K562 (cell line): ENCODE data around the gene CYB5D1. TPM values are rescaled to one million over a fixed set of nuclear protein-coding genes. Genes with fewer than 3 reads are reported as not detected.

Experiments
- ATAC-seq: fragments of 200-7000 bp; cut with Tn5 transposase; 3 replicates; pipeline ENCODE4 v1.9.1; 2020; ENCODE audit warnings: moderate library complexity
- BruUV-seq: library from RNA; stranded (reverse); fragments of 400-500 nt; replicated peaks from 2 replicates; lab custom pipeline; 2021; lab: Mats Ljungman, UMichigan
- CTCF ChIA-PET: fragments of 300-600 bp; formaldehyde crosslinking; extraction: SDS; loops from one replicate; lab custom pipeline; 2021; ENCODE audit warnings: low intra/inter-chr PET ratio; lab: Yijun Ruan, JAX
- POLR2A ChIA-PET: fragments of 300-600, 350-650 bp; sonication (Branson Sonifier 250); formaldehyde crosslinking; extraction: SDS; loops from one replicate; lab custom pipeline; 2021; ENCODE audit warnings: antibody characterized with exemption, inconsistent platforms; lab: Yijun Ruan, JAX
- DNase-seq, 4 experiments: peaks; one replicate each; pipeline versions ENCODE4 v3.0.0 to v3.0.0-alpha.2; 2011 to 2018; ENCODE audit warnings: low spot score in 3 of 4, mixed read lengths in 3 of 4; ENCODE audit errors: extremely low read depth in 1 of 4
- FAIRE-seq: peaks from 2 replicates; lab custom pipeline; 2011; peaks lifted over from hg19 to GRCh38; lab: Jason Lieb, UNC
- H2AFZ ChIP-seq: 2 replicates; pipeline ENCODE4 v1.6.0; 2011; ENCODE audit warnings: low read depth, low read length, control low read depth, inconsistent platforms
- H3K27ac ChIP-seq: fragments of 200-600 bp; 3 replicates; pipeline ENCODE4 v1.8.0; 2011; ENCODE audit warnings: low read depth, mild to moderate bottlenecking, control low read depth, inconsistent platforms, low read length, moderate library complexity, mixed read lengths; ENCODE audit errors: extremely low read depth
- H3K27me3 ChIP-seq, 2 experiments: fragments of 300-600 bp in 1 of 2; 2 replicates in 1 of 2; 3 replicates in 1 of 2; pipeline versions ENCODE4 v1.6.0 to v1.8.0; 2011; ENCODE audit warnings: inconsistent platforms in 2 of 2, low read length in 2 of 2, mild to moderate bottlenecking in 1 of 2, mixed read lengths in 1 of 2, moderate library complexity in 1 of 2; ENCODE audit not compliant: control insufficient read depth in 2 of 2, insufficient read depth in 2 of 2
- H3K36me3 ChIP-seq: fragments of 300-600 bp; 3 replicates; pipeline ENCODE4 v1.8.0; 2011; ENCODE audit warnings: mild to moderate bottlenecking, low read length, inconsistent platforms; ENCODE audit not compliant: control insufficient read depth, insufficient read depth
- H3K4me1 ChIP-seq, 2 experiments: fragments of 200-600 bp in 1 of 2; replicated peaks in 1 of 2; 2 replicates in 1 of 2; 3 replicates in 1 of 2; pipeline versions ENCODE4 v1.5.1 to v1.8.0; 2011; ENCODE audit warnings: inconsistent platforms in 2 of 2, low read length in 2 of 2, mild to moderate bottlenecking in 1 of 2, mixed read lengths in 1 of 2, moderate library complexity in 1 of 2; ENCODE audit not compliant: control insufficient read depth in 2 of 2, insufficient read depth in 2 of 2
- H3K4me2 ChIP-seq: 2 replicates; pipeline ENCODE4 v1.6.1; 2011; ENCODE audit warnings: low read length, control low read depth, inconsistent platforms, mixed read lengths; ENCODE audit not compliant: insufficient read depth
- H3K4me3 ChIP-seq: fragments of 200-600 bp; sonication (generic), shearing (Covaris generic); 2 replicates; pipeline ENCODE4 v1.5.1; 2016; ENCODE audit warnings: control low read depth, inconsistent platforms
- H3K79me2 ChIP-seq: fragments of 200-600 bp; 3 replicates; pipeline ENCODE4 v1.8.0; 2011; ENCODE audit warnings: low read length, inconsistent platforms; ENCODE audit not compliant: control insufficient read depth, insufficient read depth
- H3K9ac ChIP-seq, 2 experiments: 2 replicates each; pipeline versions ENCODE4 v1.6.0 to v1.6.1; 2011; ENCODE audit warnings: low read depth in 2 of 2, low read length in 2 of 2, control low read depth in 1 of 2, inconsistent platforms in 1 of 2, mild to moderate bottlenecking in 1 of 2, mixed read lengths in 1 of 2; ENCODE audit not compliant: insufficient read depth in 1 of 2
- H3K9me1 ChIP-seq: one replicate; pipeline ENCODE4 v1.6.0; 2011; ENCODE audit warnings: inconsistent platforms, mild to moderate bottlenecking, low read length, moderate library complexity; ENCODE audit not compliant: control insufficient read depth, insufficient read depth
- H3K9me3 ChIP-seq: replicated peaks from 2 replicates; pipeline ENCODE4 v1.5.1; 2011; ENCODE audit warnings: low read depth, low read length, inconsistent platforms; ENCODE audit not compliant: control insufficient read depth, insufficient read depth
- H4K20me1 ChIP-seq: replicated peaks from 2 replicates; pipeline ENCODE4 v1.6.1; 2011; ENCODE audit warnings: low read length, inconsistent platforms, mixed read lengths; ENCODE audit not compliant: control insufficient read depth, insufficient read depth
- CAMTA2 ChIP-seq: fragments of 250-450 bp; sonication (Bioruptor Pico); conservative IDR thresholded peaks from 2 replicates; pipeline ENCODE4 v1.5.1; 2022
- CEBPG ChIP-seq, 3 experiments: fragments of 200-800 bp in 1 of 3; sonication (Bioruptor generic) in 1 of 3; sonication (generic) in 1 of 3; formaldehyde crosslinking in 1 of 3; IDR thresholded peaks in 2 of 3; conservative IDR thresholded peaks in 1 of 3; 2 replicates each; pipeline versions ENCODE4 v1.6.1 to v1.8.0; 2016 to 2022; ENCODE audit warnings: missing compliant biosample characterization in 2 of 3, missing genetic modification characterization in 2 of 3, mild to moderate bottlenecking in 1 of 3, missing genetic modification reagents in 1 of 3
- DDX20 ChIP-seq: fragments of 450-650 bp; IDR thresholded peaks from 2 replicates; pipeline ENCODE4 v1.6.1; 2016; ENCODE audit warnings: missing genetic modification characterization, low read depth, mild to moderate bottlenecking, missing compliant biosample characterization, moderate library complexity
- FOSL1 ChIP-seq: fragments of 200-800 bp; sonication (Bioruptor generic); conservative IDR thresholded peaks from 2 replicates; pipeline ENCODE4 v1.6.1; 2016; ENCODE audit warnings: missing genetic modification characterization, missing compliant biosample characterization
- MIER1 ChIP-seq: fragments of 450-650 bp; IDR thresholded peaks from 2 replicates; pipeline ENCODE4 v1.6.1; 2016; ENCODE audit warnings: antibody characterized with exemption, mild to moderate bottlenecking, low read depth
- POLR2A ChIP-seq: fragments of 450-650 bp; conservative IDR thresholded peaks from 2 replicates; pipeline ENCODE4 v1.6.1; 2016
- SPI1 ChIP-seq: IDR thresholded peaks from 2 replicates; pipeline ENCODE4 v1.6.1; 2011; ENCODE audit warnings: low read depth, low read length, control low read depth, borderline replicate concordance
- SUPT5H ChIP-seq: fragments of 450-650 bp; IDR thresholded peaks from 2 replicates; pipeline ENCODE4 v1.6.1; 2016
- TEAD1 ChIP-seq, 2 experiments: fragments of 450-650 bp in 1 of 2; sonication (generic) in 1 of 2; formaldehyde crosslinking; IDR thresholded peaks; 2 replicates each; pipeline versions ENCODE4 v1.4.0 to v1.8.0; 2020 to 2022; ENCODE audit warnings: mild to moderate bottlenecking in 2 of 2, missing genetic modification reagents in 1 of 2
- ZBTB40 ChIP-seq, 2 experiments: fragments of 450-650 bp in 1 of 2; sonication (generic) in 1 of 2; formaldehyde crosslinking in 1 of 2; IDR thresholded peaks; 2 replicates each; pipeline versions ENCODE4 v1.7.1 to v1.9.0; 2016 to 2022; ENCODE audit warnings: inconsistent platforms in 1 of 2, mild to moderate bottlenecking in 1 of 2, missing genetic modification reagents in 1 of 2
- ZNF780A ChIP-seq: fragments of 250-450 bp; sonication (Bioruptor Pico); IDR thresholded peaks from 2 replicates; pipeline ENCODE4 v1.5.0; 2021; ENCODE audit warnings: mild to moderate bottlenecking
- WGBS: fragments of 100-300 bp; shearing (Covaris generic); methylation state at CpG from one replicate; pipeline ENCODE4 v1.1.6; 2016; ENCODE audit warnings: low coverage, mixed read lengths; ENCODE audit not compliant: insufficient coverage; ENCODE audit errors: missing lambda C conversion rate; 5-methylcytosine and 5-hydroxymethylcytosine counted together
- in situ Hi-C: fragments of 300-500 bp; cut with MboI; formaldehyde crosslinking; loops from 4 replicates; pipeline ENCODE4 v1.15.0; 2018; ENCODE audit warnings: inconsistent platforms, mixed read lengths
- intact Hi-C: fragments of 100-400 bp; cut with micrococcal nuclease; formaldehyde crosslinking; loops from 2 replicates; pipeline ENCODE4 v1.14.2; 2022
- polyA plus RNA-seq, 8 experiments: library from polyadenylated mRNA; depleted of rRNA in 4 of 8; stranded (reverse) in 5 of 8; unstranded in 3 of 8; fragments of >200 nt; fragmentation: Nextera tagmentation in 2 of 8; fragmentation: Illumina TruSeq in 1 of 8; extraction: Ambion mirVana in 2 of 8; extraction: Trizol in 1 of 8; gene quantifications; 2 replicates each; pipeline versions ENCODE4 v1.2.1 to v1.2.3, GENCODE V29; 2011 to 2014; ENCODE audit warnings: inconsistent platforms in 1 of 8, missing spikeins in 1 of 8
- total RNA-seq, 7 experiments: library from RNA; depleted of rRNA in 6 of 7; stranded (reverse); fragments of >200 nt in 6 of 7; fragmentation: Illumina TruSeq in 2 of 7; extraction: Trizol in 2 of 7; gene quantifications; 2 replicates each; pipeline versions ENCODE4 v1.2.1 to v1.2.3, GENCODE V29; 2011 to 2021; ENCODE audit warnings: low replicate concordance in 1 of 7

CYB5D1 gene
- total and polyA plus RNA-seq, 9 of the 15 experiments (the other 6 are each of a cell fraction or from before 2014, with no cell fraction given) = 2.4 to 7.9 (median 5.7) TPM

- FAIRE-seq (peak; percentile 48), ATAC-seq (peak; percentile 3), DNase-seq (peak; percentile 18 to 79 (median 38))
- H3K4me3 ChIP-seq = peak overlapping the region; percentile 76
- no peaks in the 10 kb centered on the region for H3K9me3 ChIP-seq
- H3K4me1 ChIP-seq = peaks cover 31 to 56% of the 10 kb centered on the region in 2 experiments
- peaks cover 32% of the 10 kb centered on the region; the same call in 2 of the 3 replicates for H3K36me3 ChIP-seq
- no peaks in the 10 kb centered on the region for H3K27me3 ChIP-seq
- POLR2A ChIA-PET = interaction anchor here (0.5 to 1.5 kb wide), 11 partner anchors 7 to 436 kb away, joined by 3 to 9 read pairs (median 4); partner anchors contain the start of genes NAA38, TP53 and WRAP53
- peak overlapping the region; percentile 97 for H3K9ac ChIP-seq
- H4K20me1 ChIP-seq = peaks cover 4% of the 10 kb centered on the region
- peaks cover 3% of the 10 kb centered on the region for H3K9me1 ChIP-seq
- peak overlapping the region; percentile 74 for H2AFZ ChIP-seq
- peak overlapping the region; percentile 99 for H3K27ac ChIP-seq
- CTCF ChIA-PET = interaction anchor here (1.1 kb wide), 1 partner anchor 20 kb away, joined by 4 read pairs; no protein-coding TSS in a partner anchor
- WGBS = under 1% methylated on average over 22 of the region's 47 CpGs
- intact Hi-C loops (no loop called here), in situ Hi-C loops (no loop called here)
- H3K4me2 ChIP-seq = peak overlapping the region; percentile 92
- peaks cover 62% of the 10 kb centered on the region for H3K79me2 ChIP-seq
- TSS peak; percentile 28 for BruUV-seq
- TF ChIP-seq CAMTA2 (CRISPR knock-in tag) (no peak), DDX20 (no peak), ZBTB40 (IDR thresholded peaks at IDR 0.05) (peak; percentile 58; the same call in 1 of the 2 replicates), ZBTB40 (CRISPR knock-in tag; IDR thresholded peaks at IDR 0.05) (no peak), MIER1 (no peak), SUPT5H (peak; percentile 52; the same call in 1 of the 2 replicates), TEAD1 (CRISPR knock-in tag; IDR thresholded peaks at IDR 0.05) (peak in 1 of 2 experiments; percentile 71; a peak in 1 of 4 replicates), CEBPG (CRISPR knock-in tag; IDR thresholded peaks at IDR 0.05) (peak; percentile 43; the same call in 1 of the 2 replicates), CEBPG (tag; conservative IDR thresholded peaks at IDR 0.05 in 1 of 2, IDR thresholded peaks at IDR 0.05 in 1 of 2) (peak; percentile 48 to 61; a peak in 2 of 4 replicates), POLR2A (peak; percentile 67), SPI1 (peak; percentile 99), ZNF780A (no peak), FOSL1 (tag) (peak; percentile 76)
Observed at GRCh38 chr17:7842380-7843256, 15.2 kb upstream of the CYB5D1 start.
